Smooth muscle cell (in vitro differentiated cells): ENCODE data around the gene IKZF4. TPM values are rescaled to one million over a fixed set of nuclear protein-coding genes. Genes with fewer than 3 reads are reported as not detected.

Experiments
- DNase-seq: peaks from one replicate; lab custom pipeline; 2025; ENCODE audit not compliant: unreplicated experiment; lab: John Stamatoyannopoulos, UW
- H2AFZ ChIP-seq: fragments of 200-600 bp; sonication (generic); 2 replicates; pipeline ENCODE4 v1.6.0; 2016; ENCODE audit warnings: antibody characterized with exemption, low read depth, mild to moderate bottlenecking
- H3F3A ChIP-seq: fragments of 200-600 bp; sonication (generic); 2 replicates; pipeline ENCODE4 v1.6.0; 2017; ENCODE audit warnings: antibody characterized with exemption, low read depth
- H3K27ac ChIP-seq: fragments of 200-600 bp; sonication (generic); 2 replicates; pipeline ENCODE4 v1.5.1; 2016; ENCODE audit warnings: low read depth, mild to moderate bottlenecking
- H3K27me3 ChIP-seq: fragments of 200-600 bp; sonication (generic); 2 replicates; pipeline ENCODE4 v1.6.1; 2016; ENCODE audit warnings: low read depth, mild to moderate bottlenecking
- H3K36me3 ChIP-seq: fragments of 200-600 bp; sonication (generic); 2 replicates; pipeline ENCODE4 v1.5.1; 2016; ENCODE audit warnings: low read depth
- H3K4me1 ChIP-seq: fragments of 200-600 bp; sonication (generic); 2 replicates; pipeline ENCODE4 v1.5.1; 2016; ENCODE audit warnings: low read depth
- H3K4me2 ChIP-seq: fragments of 200-600 bp; sonication (generic); 2 replicates; pipeline ENCODE4 v1.6.0; 2016; ENCODE audit warnings: mild to moderate bottlenecking
- H3K4me3 ChIP-seq: fragments of 200-600 bp; sonication (generic); 2 replicates; pipeline ENCODE4 v1.5.1; 2016; ENCODE audit warnings: mild to moderate bottlenecking
- H3K79me2 ChIP-seq: fragments of 200-600 bp; sonication (generic); 2 replicates; pipeline ENCODE4 v1.6.0; 2016; ENCODE audit warnings: low read depth, mild to moderate bottlenecking
- H3K9ac ChIP-seq: fragments of 200-600 bp; sonication (generic); 2 replicates; pipeline ENCODE4 v1.6.0; 2016; ENCODE audit warnings: low read depth
- H3K9me3 ChIP-seq: fragments of 200-600 bp; sonication (generic); replicated peaks from 2 replicates; pipeline ENCODE4 v1.5.1; 2016; ENCODE audit warnings: low read depth
- H4K20me1 ChIP-seq: fragments of 200-600 bp; sonication (generic); 2 replicates; pipeline ENCODE4 v1.6.0; 2016; ENCODE audit warnings: low read depth
- WGBS: methylation state at CpG from one replicate; pipeline ENCODE4 v1.1.7; 2016; ENCODE audit warnings: low lambda C conversion rate; 5-methylcytosine and 5-hydroxymethylcytosine counted together
- polyA plus RNA-seq: library from polyadenylated mRNA; unstranded; fragments of >200 nt; fragmentation: Nextera tagmentation; extraction: Ambion mirVana; gene quantifications from 2 replicates; pipeline ENCODE4 v1.2.1, GENCODE V29; 2016
- total RNA-seq: library from RNA; depleted of rRNA; stranded (reverse); fragments of >200 nt; gene quantifications from 2 replicates; pipeline ENCODE4 v1.2.3, GENCODE V29; 2014
- TF ChIP-seq, protein P1 (sequence below): fragments of 200-600 bp; sonication (generic); IDR thresholded peaks from 2 replicates; pipeline ENCODE4 v1.5.1; 2017; ENCODE audit warnings: borderline replicate concordance, mild to moderate bottlenecking, antibody characterized with exemption; ENCODE audit not compliant: insufficient read depth, poor library complexity, severe bottlenecking

IKZF4 gene
- total and polyA plus RNA-seq, 2 experiments from 2014 or later: 4.2 to 5.4 TPM

DNA sequence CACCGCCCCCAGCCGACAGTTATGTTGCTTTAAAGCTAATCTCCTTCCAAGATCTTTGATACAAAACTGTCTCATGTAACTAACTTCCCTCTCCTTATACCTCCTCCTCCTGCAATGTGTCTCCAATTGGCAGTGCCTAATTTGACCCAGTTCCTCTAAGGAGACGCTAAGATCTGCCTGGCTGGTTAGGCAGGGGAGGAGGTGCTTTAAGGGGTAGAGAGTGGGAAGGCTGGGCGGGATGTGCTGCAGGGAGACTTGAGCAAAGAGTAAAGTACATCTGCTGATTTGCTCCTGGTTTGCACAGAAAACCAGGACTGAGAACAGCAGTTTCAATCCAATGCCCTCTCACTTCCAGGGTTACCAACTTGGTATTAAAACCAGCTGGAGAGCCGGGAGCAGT, 7.4 kb upstream of the IKZF4 start:
- Histone ChIP-seq H3K27ac (no peak overlapping the region), H4K20me1 (no peaks in the 10 kb centered on the region), H3K4me2 (no peak overlapping the region), H3K27me3 (no peaks in the 10 kb centered on the region), H3K79me2 (no peaks in the 10 kb centered on the region), H2AFZ (no peak overlapping the region), H3K4me1 (no peaks in the 10 kb centered on the region), H3K36me3 (no peaks in the 10 kb centered on the region), H3F3A (no peaks in the 10 kb centered on the region), H3K9ac (no peak overlapping the region), H3K4me3 (no peak overlapping the region), H3K9me3 (no peaks in the 10 kb centered on the region)
- 90% methylated on average over 5 of the region's 5 CpGs for WGBS
- TF ChIP-seq, protein P1, sequence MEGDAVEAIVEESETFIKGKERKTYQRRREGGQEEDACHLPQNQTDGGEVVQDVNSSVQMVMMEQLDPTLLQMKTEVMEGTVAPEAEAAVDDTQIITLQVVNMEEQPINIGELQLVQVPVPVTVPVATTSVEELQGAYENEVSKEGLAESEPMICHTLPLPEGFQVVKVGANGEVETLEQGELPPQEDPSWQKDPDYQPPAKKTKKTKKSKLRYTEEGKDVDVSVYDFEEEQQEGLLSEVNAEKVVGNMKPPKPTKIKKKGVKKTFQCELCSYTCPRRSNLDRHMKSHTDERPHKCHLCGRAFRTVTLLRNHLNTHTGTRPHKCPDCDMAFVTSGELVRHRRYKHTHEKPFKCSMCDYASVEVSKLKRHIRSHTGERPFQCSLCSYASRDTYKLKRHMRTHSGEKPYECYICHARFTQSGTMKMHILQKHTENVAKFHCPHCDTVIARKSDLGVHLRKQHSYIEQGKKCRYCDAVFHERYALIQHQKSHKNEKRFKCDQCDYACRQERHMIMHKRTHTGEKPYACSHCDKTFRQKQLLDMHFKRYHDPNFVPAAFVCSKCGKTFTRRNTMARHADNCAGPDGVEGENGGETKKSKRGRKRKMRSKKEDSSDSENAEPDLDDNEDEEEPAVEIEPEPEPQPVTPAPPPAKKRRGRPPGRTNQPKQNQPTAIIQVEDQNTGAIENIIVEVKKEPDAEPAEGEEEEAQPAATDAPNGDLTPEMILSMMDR: no peak
- no peak for DNase-seq

DNA sequence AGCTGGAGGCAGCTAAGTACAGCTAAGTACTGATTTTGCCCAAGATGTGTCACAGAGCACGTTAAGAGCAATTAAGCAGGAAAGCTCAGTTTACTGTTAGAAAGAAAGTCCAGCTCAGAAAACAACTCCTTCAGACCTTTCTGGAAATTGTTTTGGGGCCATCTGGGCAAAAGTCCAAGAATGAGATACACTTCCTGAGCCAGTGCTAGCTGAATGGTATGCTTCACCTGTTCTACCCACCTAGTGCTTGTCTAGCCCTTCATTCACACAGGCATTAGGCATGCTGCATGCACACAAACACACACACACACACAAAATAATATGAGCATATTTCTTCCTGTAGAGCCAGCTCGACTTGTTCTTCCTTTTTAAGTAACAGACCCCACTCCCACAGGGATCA, 6.6 kb upstream of the IKZF4 start:
- Histone ChIP-seq H3K4me2 (no peak overlapping the region), H3K36me3 (no peaks in the 10 kb centered on the region), H3K79me2 (no peaks in the 10 kb centered on the region), H3K4me1 (no peaks in the 10 kb centered on the region), H2AFZ (no peak overlapping the region), H3K9me3 (no peaks in the 10 kb centered on the region), H4K20me1 (no peaks in the 10 kb centered on the region), H3K27ac (no peak overlapping the region), H3K9ac (no peak overlapping the region), H3K27me3 (no peaks in the 10 kb centered on the region), H3F3A (no peaks in the 10 kb centered on the region), H3K4me3 (no peak overlapping the region)
- TF ChIP-seq, protein P1: no peak
- DNase-seq: no peak
- 72% methylated on average over 2 of the region's 2 CpGs for WGBS

DNA sequence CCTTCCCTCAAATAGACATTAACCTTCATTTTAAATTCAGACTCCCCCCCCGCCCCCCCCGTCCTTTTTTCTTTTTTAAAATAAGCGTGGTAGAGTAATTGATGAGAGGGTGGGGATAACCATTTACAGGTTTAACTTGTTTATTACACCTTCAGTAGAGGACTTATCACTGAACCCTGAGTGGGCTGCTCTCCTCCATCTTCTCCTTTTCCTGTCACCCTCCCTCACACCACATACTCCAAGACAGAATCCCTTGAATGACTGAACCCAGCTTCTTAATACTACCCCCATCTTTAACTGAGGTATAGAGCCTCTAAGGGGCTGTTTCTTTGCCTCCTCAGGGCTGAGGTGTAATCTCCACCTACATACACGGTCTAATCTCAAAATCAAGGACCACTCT, 3.7 kb upstream of the IKZF4 start:
- DNase-seq: no peak
- no peaks in the 10 kb centered on the region for H3K36me3 ChIP-seq
- no peak overlapping the region for H3K27ac ChIP-seq
- TF ChIP-seq, protein P1: no peak
- peaks cover 22% of the 10 kb centered on the region for H3K4me1 ChIP-seq
- no peaks in the 10 kb centered on the region for H3K9me3 ChIP-seq
- H3K4me3 ChIP-seq: no peak overlapping the region
- no peaks in the 10 kb centered on the region for H3K27me3 ChIP-seq
- H3K9ac ChIP-seq: no peak overlapping the region
- H3K4me2 ChIP-seq: no peak overlapping the region
- H3K79me2 ChIP-seq: peaks cover 5% of the 10 kb centered on the region
- H4K20me1 ChIP-seq: no peaks in the 10 kb centered on the region
- H2AFZ ChIP-seq: no peak overlapping the region
- 87% methylated on average over 4 of the region's 4 CpGs for WGBS
- peaks cover 7% of the 10 kb centered on the region for H3F3A ChIP-seq

DNA sequence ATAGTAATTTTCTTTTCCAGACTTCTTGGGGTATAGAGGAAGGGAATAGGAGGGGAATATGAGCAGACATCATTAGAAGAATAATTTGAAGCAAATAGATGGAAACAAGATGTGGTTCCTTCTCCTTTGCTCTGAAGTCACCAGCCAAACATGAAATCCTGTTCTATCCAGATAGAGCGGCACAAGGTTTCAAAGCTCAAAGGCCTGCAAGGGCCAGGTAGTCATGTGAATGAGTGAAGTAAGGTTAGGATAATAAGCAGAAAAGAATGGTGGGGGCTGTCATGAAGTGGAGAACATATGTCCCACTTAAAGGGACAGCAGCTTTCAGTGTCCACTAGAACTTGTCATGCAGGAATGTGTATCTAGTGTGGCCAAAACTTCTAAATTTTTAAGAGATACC, 2.5 kb upstream of the IKZF4 start:
- H2AFZ ChIP-seq: no peak overlapping the region
- no peak overlapping the region for H3K4me2 ChIP-seq
- H3K27me3 ChIP-seq: no peaks in the 10 kb centered on the region
- peaks cover 14% of the 10 kb centered on the region for H3K79me2 ChIP-seq
- no peak overlapping the region for H3K9ac ChIP-seq
- no peaks in the 10 kb centered on the region for H3K9me3 ChIP-seq
- WGBS: 97% methylated on average over 1 of the region's 1 CpG
- H3K4me3 ChIP-seq: no peak overlapping the region
- H3K36me3 ChIP-seq: no peaks in the 10 kb centered on the region
- no peak for DNase-seq
- H3K4me1 ChIP-seq: peaks cover 24% of the 10 kb centered on the region
- H3K27ac ChIP-seq: no peak overlapping the region
- TF ChIP-seq, protein P1: no peak
- H4K20me1 ChIP-seq: no peaks in the 10 kb centered on the region
- peaks cover 8% of the 10 kb centered on the region for H3F3A ChIP-seq
